Measurements from ENCODE around the gene MEFV.
"Not testable (repeated sequence)": the region's sequence is repeated elsewhere in the genome, so short reads cannot be mapped to it uniquely, and the experiment has no call there.

Gene MEFV

GRCh38 chr16:3256146-3256865 is at the start of gene MEFV:
Gene MEFV, minus strand, starts transcription at chr16:3256633. Its CDS starts 46 bp downstream, at chr16:3256587.
- DNase-seq: peak; percentile 58 to 69

- DNase-seq: no peak
Measured at GRCh38 chr16:3306078-3306477, 49.6 kb upstream of the MEFV start.

GRCh38 chr16:3305109-3306068 is 49.0 kb upstream of the MEFV start, which contains the start of the genes TIGD7 and ZNF75A:
Gene TIGD7, minus strand, starts transcription at chr16:3305430. Its CDS starts 4,816 bp downstream, at chr16:3300614.
Gene ZNF75A, plus strand, starts transcription at chr16:3305497. Its CDS starts 2,932 bp downstream, at chr16:3308429.
- peak; percentile 43 to 52 for DNase-seq

GRCh38 chr16:3304370-3304769 is 47.9 kb upstream of the MEFV start:
- DNase-seq: no peak

GRCh38 chr16:3295783-3296182 is 39.4 kb upstream of the MEFV start:
- no peak for DNase-seq

GRCh38 chr16:3295209-3295608 is 38.8 kb upstream of the MEFV start:
- DNase-seq: no peak

- no peak for DNase-seq
Measured at GRCh38 chr16:3292604-3293003, 36.2 kb upstream of the MEFV start.

- DNase-seq: no peak
Measured at GRCh38 chr16:3289998-3290673, 33.7 kb upstream of the MEFV start.

GRCh38 chr16:3285131-3285530 is 28.7 kb upstream of the MEFV start:
- DNase-seq: no peak

- DNase-seq: no peak
Measured at GRCh38 chr16:3283543-3284447, 27.4 kb upstream of the MEFV start.

- DNase-seq: peak; percentile 95 to 96
Measured at GRCh38 chr16:3282730-3283542, 26.5 kb upstream of the MEFV start, which contains the start of gene ZNF263. Gene ZNF263, plus strand, starts transcription at chr16:3283491. Its CDS starts 328 bp downstream, at chr16:3283819.

GRCh38 chr16:3282103-3282729 is 25.8 kb upstream of the MEFV start:
- DNase-seq: peak; percentile 49 to 74

- peak; percentile 51 to 64 for DNase-seq
Measured at GRCh38 chr16:3281222-3281820, 24.9 kb upstream of the MEFV start.

GRCh38 chr16:3276679-3277078 is 20.2 kb upstream of the MEFV start:
- DNase-seq: no peak

- no peak for DNase-seq
Measured at GRCh38 chr16:3274947-3275346, 18.5 kb upstream of the MEFV start.

GRCh38 chr16:3274490-3274889 is 18.1 kb upstream of the MEFV start:
- DNase-seq: no peak

GRCh38 chr16:3271281-3271680 is 14.8 kb upstream of the MEFV start:
- DNase-seq: not testable (repeated sequence)

GRCh38 chr16:3270718-3271117 is 14.3 kb upstream of the MEFV start:
- not testable (repeated sequence) for DNase-seq

- DNase-seq: no peak
Measured at GRCh38 chr16:3268294-3268693, 11.9 kb upstream of the MEFV start.
